ENCODE data around the gene TUBGCP6. TPM values are rescaled to one million over a fixed set of nuclear protein-coding genes. Genes with fewer than 3 reads are reported as not detected.

The TUBGCP6 gene
- total RNA-seq, 1 donor from 2014 or later, result 22.8 TPM

DNA sequence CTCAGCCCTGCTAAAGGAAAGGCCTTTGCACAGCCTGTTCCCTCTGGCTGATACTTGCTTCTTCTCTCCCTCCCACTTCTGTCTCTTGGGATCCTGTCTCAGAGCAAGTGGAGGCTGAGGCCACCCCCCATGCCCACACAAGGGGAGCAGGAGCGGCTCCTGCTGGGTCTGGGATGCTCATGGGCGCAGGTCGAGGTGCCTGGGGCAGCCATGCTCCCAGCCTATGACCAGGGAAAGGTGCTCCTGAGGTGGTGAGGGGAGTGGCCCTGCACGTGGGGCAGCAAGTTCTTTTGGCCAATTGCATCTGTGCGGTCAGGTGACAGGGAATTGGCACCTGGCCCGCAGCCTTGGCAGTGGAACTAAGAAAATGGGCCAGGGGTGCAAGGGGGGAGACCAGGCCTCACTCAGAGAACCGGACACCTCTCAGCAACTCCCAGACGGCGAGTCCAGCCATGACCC lies 23.9 kb upstream of the TUBGCP6 start:
- DNase-seq (ENCODE audit: low spot score), result no peak
- intact Hi-C loops (cut with DNase I), result no loop called here

DNA sequence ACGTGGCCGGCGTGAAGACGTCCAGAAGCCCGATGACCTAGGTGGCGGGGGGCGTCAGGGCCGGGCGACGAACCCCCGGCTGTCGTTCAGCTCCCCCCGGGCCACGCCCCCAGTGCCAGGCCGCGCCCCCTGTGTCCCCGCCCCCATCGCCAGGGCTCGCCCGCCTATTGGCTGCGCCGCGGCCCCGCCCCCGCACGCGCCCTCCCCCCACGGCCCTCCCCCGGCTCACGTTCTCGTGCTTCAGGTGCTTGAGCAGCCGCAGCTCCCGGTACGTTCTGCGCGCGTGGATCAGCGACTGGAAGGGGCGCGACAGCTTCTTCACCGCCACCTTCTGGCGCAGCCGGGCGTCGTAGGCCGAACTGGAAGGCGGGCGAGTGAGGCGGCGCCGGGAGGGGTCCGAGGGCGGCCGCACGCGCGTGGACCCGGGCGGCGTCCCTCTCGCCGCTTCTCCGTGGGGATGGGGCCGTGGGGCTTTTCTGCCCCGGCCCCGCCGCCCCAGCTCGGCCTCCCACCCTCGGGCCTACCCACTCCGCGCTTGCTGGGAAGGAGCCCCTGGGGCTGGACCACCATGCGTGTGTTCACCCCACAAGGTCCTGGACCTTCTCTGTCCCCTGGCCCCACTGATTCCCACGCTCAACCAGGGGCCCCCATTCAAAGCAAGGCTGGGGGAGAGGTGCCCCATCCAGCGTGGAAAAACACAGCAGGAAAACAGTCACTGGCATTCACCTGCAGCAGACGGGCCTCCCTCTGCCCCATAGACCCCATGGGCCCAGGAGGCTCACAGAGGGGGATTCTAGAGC lies 23.0 kb upstream of the TUBGCP6 start:
- no peak for DNase-seq (ENCODE audit: low spot score)
- intact Hi-C loops (cut with DNase I), result no loop called here

DNA sequence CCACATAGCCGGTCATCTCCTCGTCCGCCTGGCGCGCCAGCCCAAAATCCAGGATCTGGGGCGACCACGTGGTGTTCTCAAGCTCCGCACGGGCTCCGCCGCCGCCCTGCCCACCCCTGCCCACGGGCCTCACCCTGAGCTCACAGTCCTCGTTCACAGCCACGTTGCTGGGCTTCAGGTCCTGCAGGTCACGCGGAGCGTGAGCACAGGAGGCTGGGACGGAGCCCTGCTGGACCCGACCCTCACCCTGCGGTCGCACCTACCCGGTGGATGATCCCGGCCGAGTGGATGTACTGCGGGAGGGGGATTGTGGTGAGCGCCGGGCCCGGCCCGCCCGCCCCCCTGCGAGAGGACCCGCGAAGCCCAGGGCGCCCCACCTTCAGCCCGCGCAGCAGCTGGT lies 22.2 kb upstream of the TUBGCP6 start:
- intact Hi-C loops (cut with DNase I), result no loop called here
- no peak for DNase-seq (ENCODE audit: low spot score)

DNA sequence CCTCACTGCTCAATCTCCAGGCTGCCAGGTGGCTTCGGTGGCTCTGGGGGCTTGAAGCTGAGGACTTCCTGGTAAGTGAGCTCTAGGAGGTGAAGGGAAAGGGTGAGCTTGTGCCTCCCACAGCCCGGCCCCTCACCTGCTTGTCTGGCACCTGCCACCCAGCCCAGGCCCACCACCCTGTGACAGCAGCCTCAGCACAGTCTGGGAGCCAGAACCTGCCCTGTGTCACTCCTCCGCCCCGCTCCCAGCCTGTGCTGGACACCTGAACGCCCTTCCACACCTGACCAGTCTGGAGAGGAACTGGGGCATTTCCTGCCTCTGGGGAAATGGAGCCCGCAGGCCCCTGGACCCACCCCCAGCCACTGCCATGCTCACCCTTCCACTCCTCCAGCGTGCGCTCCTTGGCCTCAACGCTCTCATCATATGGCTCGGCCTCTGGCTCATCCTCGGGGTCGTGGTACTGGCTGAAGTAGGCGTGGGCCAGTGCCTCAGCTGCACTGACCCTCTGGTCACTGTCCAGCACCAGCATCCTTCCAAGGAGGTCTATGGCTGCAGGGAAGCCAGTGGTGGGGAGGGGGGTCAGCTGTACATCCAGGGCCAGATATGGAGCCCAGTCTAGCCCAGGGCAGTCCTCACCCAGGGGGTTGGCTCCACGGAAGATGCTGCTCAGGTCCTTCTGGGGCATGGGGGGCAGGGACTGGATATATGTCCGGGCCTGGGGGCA lies 20.3 kb upstream of the TUBGCP6 start:
- intact Hi-C loops (cut with DNase I), result no loop called here
- DNase-seq (ENCODE audit: low spot score), result no peak

DNA sequence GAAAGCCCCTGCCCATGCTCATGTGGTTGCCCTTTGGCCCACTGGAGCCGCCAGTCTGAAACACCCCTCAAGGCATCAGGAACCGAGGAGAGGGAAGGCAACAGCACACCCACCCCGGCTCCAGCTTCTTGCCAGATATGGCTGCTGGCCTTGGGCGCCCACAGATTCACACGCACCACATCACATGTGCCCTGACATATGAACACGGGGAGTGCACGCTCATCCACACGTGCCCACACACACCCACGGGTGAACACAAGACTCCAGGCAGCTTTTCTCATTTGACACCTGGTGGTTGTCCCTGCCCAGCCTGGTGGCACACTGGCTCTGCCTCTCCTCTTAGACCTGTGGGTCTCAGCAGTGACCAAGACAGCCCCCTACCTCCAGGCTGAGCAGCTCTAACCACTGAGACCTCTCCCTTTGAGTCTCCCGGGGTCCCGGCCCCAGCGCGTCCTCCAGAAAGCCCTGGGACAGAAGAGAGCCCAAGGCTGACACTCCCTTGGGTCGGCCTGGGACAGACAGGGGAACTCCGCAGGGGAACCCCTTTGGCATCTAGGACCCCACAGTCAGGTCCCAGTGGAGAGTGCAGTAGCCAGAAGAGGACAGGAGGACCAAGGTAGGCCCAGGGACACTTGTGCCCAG lies 19.4 kb upstream of the TUBGCP6 start:
- intact Hi-C loops (cut with DNase I), result no loop called here
- no peak for DNase-seq (ENCODE audit: low spot score)

DNA sequence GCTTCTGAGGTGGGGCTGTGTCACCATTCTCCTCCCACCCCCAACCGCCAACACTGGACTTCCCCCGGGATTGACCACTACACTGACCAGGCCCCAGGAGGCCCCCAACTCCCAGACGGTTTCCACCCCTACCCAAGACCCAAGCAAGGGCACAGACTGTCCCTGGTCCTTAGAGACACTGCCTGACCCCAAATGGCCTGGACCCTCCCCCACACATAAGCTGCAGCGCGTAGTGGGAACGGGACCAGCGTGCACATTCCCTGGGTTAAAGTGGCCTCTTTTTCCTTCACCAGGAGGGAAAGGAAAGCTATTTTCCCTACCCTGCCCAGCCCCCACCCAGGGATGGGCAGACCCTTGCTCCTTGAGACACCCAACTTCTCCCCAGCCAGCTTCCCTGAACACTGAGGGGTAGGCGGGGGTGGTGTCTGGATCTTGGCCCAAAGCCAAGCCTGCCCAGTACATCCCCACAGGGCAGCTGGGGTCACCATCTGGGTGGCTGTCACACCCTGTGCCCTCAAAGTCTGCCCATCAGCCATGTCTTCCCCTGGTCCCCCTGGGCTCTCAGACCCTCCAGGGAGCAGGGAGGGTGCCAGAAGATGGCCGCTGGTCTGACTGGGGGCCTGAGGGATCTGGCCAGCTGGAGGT lies 18.3 kb upstream of the TUBGCP6 start:
- DNase-seq (ENCODE audit: low spot score), result no peak
- intact Hi-C loops (cut with DNase I), result no loop called here

DNA sequence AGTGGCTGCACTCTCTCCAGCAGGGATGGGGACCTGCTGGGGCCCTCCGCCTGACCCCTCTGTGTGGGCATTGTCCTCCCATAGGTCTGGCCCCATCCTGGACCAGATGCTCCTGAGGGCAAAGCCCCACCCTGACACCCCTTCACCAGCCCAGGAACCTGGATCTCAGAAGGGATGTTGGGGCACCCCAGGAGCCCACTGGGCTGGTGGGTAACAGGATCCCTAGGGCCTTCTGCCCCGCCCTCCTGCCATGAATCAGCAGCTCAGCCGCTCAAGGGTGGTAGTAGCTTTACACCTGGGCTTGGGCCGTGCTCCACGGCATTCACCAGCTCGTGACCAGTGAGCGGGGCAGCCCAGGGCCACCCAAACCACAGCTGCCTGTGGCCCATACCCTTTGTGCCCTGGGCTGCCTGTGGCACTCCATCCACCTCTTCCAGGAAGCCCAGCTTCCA lies 17.7 kb upstream of the TUBGCP6 start:
- no peak for DNase-seq (ENCODE audit: low spot score)
- intact Hi-C loops (cut with DNase I), result no loop called here

DNA sequence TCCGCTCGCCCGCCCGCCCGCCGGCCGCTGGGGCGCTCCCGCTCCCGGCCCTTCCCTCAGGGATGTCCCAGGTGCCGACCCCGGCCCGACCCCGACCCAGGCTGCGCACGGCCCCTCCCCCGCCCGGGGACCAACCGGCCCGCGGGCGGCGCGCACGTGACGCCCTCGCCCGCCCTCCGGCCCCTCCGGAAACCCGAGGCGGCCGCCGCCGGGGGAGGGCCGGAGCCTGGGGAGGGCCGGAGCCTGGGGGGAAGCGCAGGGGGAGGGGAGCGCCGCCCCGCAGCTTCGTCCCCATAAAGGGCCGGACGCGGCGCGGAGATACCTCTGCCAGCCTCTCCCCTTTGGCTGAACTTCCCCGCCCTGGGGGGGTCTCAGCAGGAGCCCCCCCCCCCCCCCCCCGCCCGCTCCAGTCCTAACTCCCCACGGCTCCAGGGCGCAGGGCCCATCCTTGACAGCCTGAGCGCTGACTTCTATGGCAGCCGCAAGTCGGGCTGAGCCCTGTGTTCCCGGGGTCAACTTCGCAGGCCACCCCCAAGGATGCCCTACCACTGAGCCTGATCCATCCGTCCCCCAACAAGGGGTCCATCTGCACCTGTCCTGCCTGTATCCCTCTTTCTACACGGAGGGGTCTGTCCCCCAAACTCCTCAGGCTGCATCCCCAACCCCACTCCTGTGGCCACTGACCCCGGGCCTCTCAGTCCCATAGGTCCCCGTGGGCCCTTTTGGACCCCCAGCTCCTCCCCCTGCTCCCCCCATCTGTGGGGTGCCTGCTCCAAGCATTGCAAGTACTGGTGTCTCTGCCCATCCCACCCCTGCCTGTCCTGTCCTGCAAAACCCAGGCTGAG lies 17.0 kb upstream of the TUBGCP6 start, which contains the start of gene MAPK12:
MAPK12 (minus strand) TSS at position 69 of the 845 bp plus-strand sequence. CDS start 174 bp downstream, outside the sequence.
- intact Hi-C loops (cut with DNase I), result no loop called here
- no peak for DNase-seq (ENCODE audit: low spot score)

DNA sequence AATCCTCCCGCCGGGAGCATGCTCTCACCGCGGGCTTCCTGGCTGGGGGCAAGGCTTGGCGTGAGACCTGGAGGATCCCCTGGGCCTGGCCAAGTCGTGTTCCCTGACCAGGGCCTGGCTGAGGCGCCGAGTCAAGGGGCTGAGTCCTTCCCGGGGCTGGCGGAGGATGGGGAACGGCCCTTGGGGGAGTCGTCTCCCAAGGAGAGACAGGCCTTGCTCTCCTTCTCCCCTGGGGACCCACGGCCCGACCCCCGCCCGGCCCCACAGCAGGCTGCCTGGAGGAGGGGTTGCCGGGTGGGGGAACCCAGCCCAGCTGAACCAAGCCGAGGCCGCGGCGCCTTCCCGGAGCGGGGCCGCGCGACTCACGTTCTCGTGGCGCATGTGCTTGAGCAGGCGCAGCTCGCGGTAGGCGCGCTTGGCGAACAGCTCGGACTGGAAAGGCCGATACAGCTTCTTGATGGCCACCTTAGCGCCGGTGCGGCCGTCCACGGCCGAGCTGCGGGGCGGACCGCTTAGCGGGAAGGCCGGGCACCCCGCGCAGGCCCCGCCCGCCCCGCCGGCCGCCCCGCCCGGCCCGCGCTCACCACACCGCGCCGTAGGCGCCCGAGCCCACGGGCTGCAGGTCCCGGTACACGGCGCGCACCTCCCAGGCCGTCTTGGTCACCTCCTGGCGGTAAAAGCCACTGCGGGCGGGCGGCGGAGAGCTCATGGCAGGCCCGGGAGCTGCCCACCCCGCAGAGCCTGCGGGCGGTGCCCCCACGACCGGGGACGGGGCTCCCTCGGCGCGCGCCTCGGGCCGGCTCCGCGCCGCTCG lies 16.2 kb upstream of the TUBGCP6 start:
- no peak for DNase-seq (ENCODE audit: low spot score)
- intact Hi-C loops (cut with DNase I), result no loop called here

DNA sequence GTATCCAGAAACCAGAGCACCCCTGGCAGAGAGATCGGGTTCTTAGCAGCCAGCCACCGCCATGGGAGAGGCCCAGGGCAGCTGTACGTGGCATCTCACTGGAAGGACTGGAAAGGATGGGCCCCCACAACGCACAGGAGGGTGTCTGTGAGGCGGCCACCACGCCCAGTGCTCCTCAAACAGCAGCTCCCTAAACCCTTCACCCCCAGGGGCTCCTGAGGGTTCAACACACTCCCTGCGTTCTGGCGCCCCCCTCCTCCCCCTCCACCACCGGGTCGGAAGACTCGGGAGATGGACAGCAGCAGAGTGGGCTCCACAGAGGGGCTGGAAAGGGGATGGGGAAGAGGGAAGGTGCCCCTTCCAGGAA lies 15.6 kb upstream of the TUBGCP6 start:
- DNase-seq (ENCODE audit: low spot score), result no peak
- intact Hi-C loops (cut with DNase I), result no loop called here

DNA sequence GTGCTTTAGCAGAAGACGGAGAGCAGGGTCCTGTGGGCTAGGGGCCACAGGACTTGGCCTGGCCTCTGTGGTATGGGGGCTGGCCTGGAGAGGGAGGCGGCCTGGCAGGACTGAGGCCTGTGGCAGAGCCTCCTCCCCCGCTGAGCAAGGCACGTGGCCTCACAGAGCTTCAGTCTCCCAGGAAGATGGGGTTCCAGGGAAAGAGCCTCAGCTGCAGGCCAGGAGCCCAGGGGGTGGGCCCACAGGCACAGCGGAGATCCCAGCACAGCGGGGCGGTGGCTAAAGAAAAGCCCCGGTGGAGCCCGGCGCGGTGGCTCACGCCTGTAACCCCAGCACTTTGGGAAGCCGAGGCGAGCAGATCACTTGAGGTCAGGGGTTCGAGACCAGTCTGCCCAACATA lies 14.5 kb upstream of the TUBGCP6 start:
- intact Hi-C loops (cut with DNase I), result no loop called here
- DNase-seq (ENCODE audit: low spot score), result no peak

DNA sequence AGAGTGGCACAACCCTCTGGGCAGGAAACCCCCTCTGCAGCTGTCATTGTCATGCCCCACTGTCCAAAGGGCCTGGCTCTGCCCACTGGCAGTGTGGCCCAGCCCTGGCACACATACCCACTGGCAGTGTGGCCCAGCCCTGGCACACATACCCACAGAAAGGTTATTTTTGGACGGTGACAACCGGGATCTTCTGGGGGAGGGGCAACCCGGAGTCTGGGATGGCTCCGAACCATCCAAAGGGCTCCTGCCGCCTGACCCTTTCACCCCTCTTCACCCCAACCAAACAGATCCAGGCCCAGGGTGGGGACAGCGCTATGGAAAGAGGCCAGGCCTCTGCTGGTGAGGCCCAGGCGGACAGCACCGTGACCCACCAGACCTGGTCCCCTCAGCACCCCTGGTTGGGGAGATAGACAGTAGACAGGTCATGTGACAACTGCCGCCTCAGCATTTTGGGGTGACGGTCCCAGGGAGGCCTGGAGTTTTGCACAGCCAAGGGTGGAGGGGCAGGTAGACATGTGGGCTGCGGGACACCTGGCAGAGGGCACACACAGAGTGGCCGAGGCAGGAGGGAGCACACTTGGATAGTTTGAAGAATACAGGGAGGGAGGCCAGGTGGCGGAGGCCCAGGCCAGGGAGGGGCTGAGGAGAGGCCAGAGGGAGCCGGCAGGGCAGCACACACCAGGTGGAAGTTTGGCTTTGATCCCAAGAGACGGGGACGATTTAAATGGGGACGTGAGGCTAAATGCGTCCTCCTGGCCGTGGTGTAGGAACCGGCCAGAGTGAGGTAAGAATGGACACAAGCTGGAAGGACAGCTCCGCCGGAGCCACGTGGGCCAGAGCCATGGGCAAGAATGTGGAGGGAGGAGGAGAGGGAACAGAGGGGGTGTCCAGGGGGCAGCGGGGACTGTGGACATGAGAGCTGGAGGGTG lies 13.8 kb upstream of the TUBGCP6 start:
- intact Hi-C loops (cut with DNase I), result no loop called here
- no peak for DNase-seq (ENCODE audit: low spot score)

DNA sequence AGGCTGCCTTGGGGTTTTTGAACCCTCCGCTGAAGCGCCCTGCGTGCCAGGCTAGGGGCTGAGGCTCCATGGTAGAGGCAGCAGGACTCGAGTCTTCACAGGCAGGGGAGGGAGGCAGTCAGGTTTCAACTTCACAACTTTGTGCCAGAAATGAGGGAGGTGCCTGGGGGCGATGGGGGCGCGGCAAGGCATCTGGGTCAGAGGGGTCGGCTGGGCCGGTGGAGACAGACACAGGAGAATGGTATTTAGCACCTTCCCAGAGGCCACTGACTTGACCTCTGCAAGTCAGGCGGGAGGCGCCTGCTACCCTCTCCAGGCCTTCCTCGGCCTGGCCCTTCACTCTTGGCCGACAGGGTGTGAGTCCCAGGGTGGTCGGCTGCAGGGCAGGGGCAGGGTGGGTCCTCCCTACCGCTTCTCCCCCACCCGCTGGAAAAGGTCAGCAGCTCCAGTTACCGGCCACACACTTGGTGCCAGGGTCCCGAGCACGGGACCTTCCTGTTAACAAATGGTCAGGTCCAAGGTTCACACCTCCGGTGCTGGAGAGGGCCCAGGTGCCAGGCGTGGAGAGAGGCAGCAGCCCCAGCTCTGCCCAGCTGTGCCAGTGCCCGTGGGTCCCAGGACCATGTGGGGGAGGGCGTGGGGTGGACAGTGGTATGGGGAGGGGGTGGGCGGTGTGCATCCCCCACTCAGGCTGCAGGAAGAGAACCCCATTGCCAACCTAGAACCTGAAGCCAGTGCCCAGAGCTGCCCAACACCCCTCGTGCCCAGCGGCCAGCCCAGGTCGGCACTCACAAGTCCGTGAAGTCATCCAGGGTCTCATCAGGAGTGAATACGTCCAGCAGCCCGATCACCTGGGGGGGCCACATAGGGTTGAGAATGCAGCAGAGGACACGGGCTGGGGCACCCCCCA lies 12.9 kb upstream of the TUBGCP6 start:
- DNase-seq (ENCODE audit: low spot score), result no peak
- intact Hi-C loops (cut with DNase I), result no loop called here

DNA sequence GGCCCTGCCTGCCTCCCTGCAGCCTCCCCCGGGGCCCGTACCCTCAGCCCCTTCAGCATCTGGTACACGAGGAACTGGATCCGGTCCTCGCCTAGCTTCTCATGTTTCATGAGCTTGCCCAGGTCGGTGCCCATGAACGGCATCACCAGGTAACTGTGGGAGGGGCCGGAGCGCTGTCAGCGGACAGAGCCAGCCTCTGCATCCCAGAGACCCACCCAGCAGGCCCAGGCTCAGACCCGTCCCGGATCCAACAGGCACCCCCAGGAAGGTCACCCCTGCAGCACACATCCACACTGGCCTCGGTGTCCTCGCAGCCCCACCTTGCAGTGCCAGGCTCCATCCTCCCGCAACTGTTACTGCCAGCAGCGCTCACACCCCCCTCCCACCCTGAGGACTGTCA lies 12.2 kb upstream of the TUBGCP6 start:
- DNase-seq (ENCODE audit: low spot score), result no peak
- intact Hi-C loops (cut with DNase I), result no loop called here

DNA sequence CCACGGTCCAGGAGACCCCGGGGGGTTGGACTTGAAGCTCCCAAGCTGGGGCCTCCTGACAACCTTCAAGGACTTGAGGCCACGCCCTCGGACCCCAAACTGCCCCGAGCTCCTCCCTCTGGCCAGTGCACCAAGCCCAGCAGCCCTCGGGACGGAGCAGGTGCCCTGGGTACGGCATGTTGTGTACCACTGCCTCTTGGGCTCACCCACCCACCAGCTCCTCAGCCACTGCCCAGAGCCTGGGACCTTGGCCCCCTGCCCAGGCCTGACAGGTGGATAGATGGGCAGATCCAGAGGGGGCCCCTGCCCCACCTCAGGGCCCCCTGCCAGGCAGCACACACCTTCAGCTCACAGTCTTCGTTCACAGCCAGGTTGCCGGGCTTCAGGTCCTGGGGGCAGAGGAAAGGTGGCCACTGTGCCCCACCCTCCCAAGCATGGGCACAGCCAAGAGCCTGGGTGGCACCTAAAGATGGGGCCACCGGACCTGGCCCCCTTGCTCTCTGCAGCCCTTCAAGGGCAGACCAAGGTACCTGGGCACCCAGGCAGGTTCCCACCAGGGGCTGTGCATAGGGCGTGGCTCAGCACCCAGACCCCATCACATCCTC lies 11.5 kb upstream of the TUBGCP6 start:
- intact Hi-C loops (cut with DNase I), result no loop called here
- DNase-seq (ENCODE audit: low spot score), result no peak

DNA sequence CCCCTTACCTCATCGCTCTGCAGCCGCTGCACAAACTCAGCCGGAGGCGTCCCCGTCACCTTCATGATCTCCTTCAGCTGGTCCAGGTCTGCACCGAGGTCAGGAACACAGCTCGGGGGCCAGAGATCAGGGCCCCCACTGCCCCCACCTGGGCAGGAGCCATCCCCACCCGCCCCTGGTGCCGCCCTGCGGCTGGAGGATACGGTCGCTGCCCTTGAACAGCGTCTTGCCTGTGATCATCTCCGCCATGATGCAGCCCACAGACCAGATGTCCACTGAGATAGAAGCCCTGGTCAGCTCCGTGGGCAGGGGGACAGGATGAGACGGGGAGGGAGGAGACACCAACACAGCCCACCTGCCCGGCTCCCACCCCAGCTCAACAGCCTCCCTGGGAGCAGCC lies 10.8 kb upstream of the TUBGCP6 start:
- DNase-seq (ENCODE audit: low spot score), result no peak
- intact Hi-C loops (cut with DNase I), result no loop called here

Measured in cardiac septum (tissue), 1 donor.